ENCODE results near the gene CHCHD4. TPM values are rescaled to one million over a fixed set of nuclear protein-coding genes. Genes with fewer than 3 reads are reported as not detected.

The CHCHD4 gene
- total RNA-seq, 1 donor from 2014 or later: 20.7 TPM

GRCh38 chr3:14140668-14141067 is 16.0 kb upstream of the CHCHD4 start:
- Histone ChIP-seq H3K4me3 (ENCODE audit: low read depth, low read length) (no peak overlapping the region), H3K36me3 (ENCODE audit: control insufficient read depth, insufficient read depth, low read length) (peaks cover 2% of the 10 kb centered on the region), H3K27me3 (ENCODE audit: control insufficient read depth, insufficient read depth, low read length) (no peaks in the 10 kb centered on the region)
- TF ChIP-seq CTCF (IDR thresholded peaks at IDR 0.05; ENCODE audit: insufficient read depth, low read length, poor library complexity, severe bottlenecking): no peak
- no peak for DNase-seq (ENCODE audit: low read depth)

GRCh38 chr3:14139771-14140170 is 15.1 kb upstream of the CHCHD4 start:
- DNase-seq (ENCODE audit: low read depth): no peak
- no peak for TF ChIP-seq CTCF (IDR thresholded peaks at IDR 0.05; ENCODE audit: insufficient read depth, low read length, poor library complexity, severe bottlenecking)
- Histone ChIP-seq H3K36me3 (ENCODE audit: control insufficient read depth, insufficient read depth, low read length) (peaks cover 2% of the 10 kb centered on the region), H3K4me3 (ENCODE audit: low read depth, low read length) (no peak overlapping the region), H3K27me3 (ENCODE audit: control insufficient read depth, insufficient read depth, low read length) (no peaks in the 10 kb centered on the region)

- Histone ChIP-seq H3K4me3 (ENCODE audit: low read depth, low read length) (no peak overlapping the region), H3K36me3 (ENCODE audit: control insufficient read depth, insufficient read depth, low read length) (peaks cover 2% of the 10 kb centered on the region), H3K27me3 (ENCODE audit: control insufficient read depth, insufficient read depth, low read length) (no peaks in the 10 kb centered on the region)
- TF ChIP-seq CTCF (IDR thresholded peaks at IDR 0.05; ENCODE audit: insufficient read depth, low read length, poor library complexity, severe bottlenecking): no peak
- DNase-seq (ENCODE audit: low read depth): no peak
Observed at GRCh38 chr3:14138878-14139655, 14.4 kb upstream of the CHCHD4 start.

GRCh38 chr3:14138109-14138877 is 13.6 kb upstream of the CHCHD4 start:
- no peak for DNase-seq (ENCODE audit: low read depth)
- Histone ChIP-seq H3K4me3 (ENCODE audit: low read depth, low read length) (no peak overlapping the region), H3K36me3 (ENCODE audit: control insufficient read depth, insufficient read depth, low read length) (peaks cover 2% of the 10 kb centered on the region), H3K27me3 (ENCODE audit: control insufficient read depth, insufficient read depth, low read length) (no peaks in the 10 kb centered on the region)
- TF ChIP-seq CTCF (IDR thresholded peaks at IDR 0.05; ENCODE audit: insufficient read depth, low read length, poor library complexity, severe bottlenecking): no peak

- Histone ChIP-seq H3K4me3 (ENCODE audit: low read depth, low read length) (no peak overlapping the region), H3K27me3 (ENCODE audit: control insufficient read depth, insufficient read depth, low read length) (no peaks in the 10 kb centered on the region), H3K36me3 (ENCODE audit: control insufficient read depth, insufficient read depth, low read length) (peaks cover 2% of the 10 kb centered on the region)
- DNase-seq (ENCODE audit: low read depth): no peak
- no peak for TF ChIP-seq CTCF (IDR thresholded peaks at IDR 0.05; ENCODE audit: insufficient read depth, low read length, poor library complexity, severe bottlenecking)
Observed at GRCh38 chr3:14137445-14137844, 12.8 kb upstream of the CHCHD4 start.

Data from kidney epithelial cell (primary cell).